ENCODE measurements around the gene SDR9C7. TPM values are rescaled to one million over a fixed set of nuclear protein-coding genes. Genes with fewer than 3 reads are reported as not detected.
"Not testable (repeated sequence)": the region's sequence is repeated elsewhere in the genome, so short reads cannot be mapped to it uniquely, and the experiment has no call there.

SDR9C7 gene
- not detected in 2 replicates for total RNA-seq (2014; rRNA removed; shearing (Covaris generic))

- no peak for DNase-seq (ENCODE audit: low spot score)
Measured at GRCh38 chr12:56933826-56934625, at the start of gene SDR9C7. Gene SDR9C7 (minus strand): TSS chr12:56934408. CDS start chr12:56934261, 147 bp downstream.

- DNase-seq (ENCODE audit: low spot score), result no peak
Measured at GRCh38 chr12:56983386-56983785, 49.2 kb upstream of the SDR9C7 start.

- not testable (repeated sequence) for DNase-seq (ENCODE audit: low spot score)
Measured at GRCh38 chr12:56982578-56983236, 48.5 kb upstream of the SDR9C7 start.

- DNase-seq (ENCODE audit: low spot score), result no peak
Measured at GRCh38 chr12:56980941-56981530, 46.8 kb upstream of the SDR9C7 start.

DNA sequence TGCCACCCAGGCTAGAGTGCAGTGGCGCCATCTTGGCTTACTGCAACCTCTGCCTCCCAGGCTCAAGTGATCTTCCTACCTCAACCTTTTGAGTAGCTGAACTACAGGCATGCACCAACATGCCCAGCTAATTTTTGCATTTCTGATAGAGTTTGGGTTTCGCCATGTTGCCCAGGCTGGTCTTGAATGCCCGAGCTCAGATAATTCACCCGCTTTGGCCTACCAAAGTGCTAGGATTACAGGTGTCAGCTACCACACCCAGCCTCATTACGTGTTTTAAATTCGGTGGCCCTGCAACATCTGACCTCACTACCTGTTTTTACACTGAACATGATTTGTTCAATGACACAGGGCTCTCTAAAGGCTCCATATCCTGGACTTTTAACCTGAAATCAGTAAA is 46.1 kb upstream of the SDR9C7 start:
- DNase-seq (ENCODE audit: low spot score), result no peak

DNA sequence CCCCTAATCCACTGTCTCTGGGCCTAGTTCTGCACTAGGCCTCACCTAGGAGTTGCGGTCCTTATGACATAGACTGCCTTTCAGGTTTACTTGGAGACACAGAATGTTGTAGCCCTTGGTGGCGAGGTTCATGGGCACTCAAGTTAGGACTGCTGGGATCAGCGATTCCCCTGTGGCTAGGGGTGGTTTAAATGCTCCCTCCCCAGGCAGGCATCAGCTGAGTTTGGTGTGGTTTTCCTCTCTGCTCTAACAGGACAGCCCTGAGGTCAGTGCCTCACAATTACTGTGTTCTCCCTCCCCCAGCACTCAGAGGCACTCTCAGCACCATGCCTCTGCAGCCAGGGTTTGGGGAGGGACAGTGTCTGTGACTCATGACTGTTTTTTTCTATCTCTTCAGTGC is 45.4 kb upstream of the SDR9C7 start:
- no peak for DNase-seq (ENCODE audit: low spot score)

GRCh38 chr12:56978397-56979138 is 44.4 kb upstream of the SDR9C7 start:
- no peak for DNase-seq (ENCODE audit: low spot score)

GRCh38 chr12:56977361-56977760 is 43.2 kb upstream of the SDR9C7 start:
- not testable (repeated sequence) for DNase-seq (ENCODE audit: low spot score)

DNA sequence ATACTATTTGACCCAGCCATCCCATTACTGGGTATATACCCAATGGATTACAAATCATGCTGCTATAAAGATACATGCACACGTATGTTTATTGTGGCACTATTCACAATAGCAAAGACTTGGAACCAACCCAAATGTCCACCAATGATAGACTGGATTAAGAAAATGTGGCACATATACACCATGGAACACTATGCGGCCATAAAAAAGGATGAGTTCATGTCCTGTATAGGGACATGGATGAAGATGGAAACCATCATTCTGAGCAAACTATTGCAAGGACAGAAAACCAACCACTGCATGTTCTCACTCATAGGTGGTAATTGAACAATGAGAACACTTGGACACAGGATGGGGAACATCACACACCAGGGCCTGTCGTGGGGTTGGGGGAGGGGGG is 40.0 kb upstream of the SDR9C7 start:
- DNase-seq (ENCODE audit: low spot score), result not testable (repeated sequence)

GRCh38 chr12:56968910-56969309 is 34.7 kb upstream of the SDR9C7 start:
- not testable (repeated sequence) for DNase-seq (ENCODE audit: low spot score)

- peak; percentile 63 for DNase-seq (ENCODE audit: low spot score)
Measured at GRCh38 chr12:56965997-56966642, 31.9 kb upstream of the SDR9C7 start.

- not testable (repeated sequence) for DNase-seq (ENCODE audit: low spot score)
Measured at GRCh38 chr12:56965124-56965523, 30.9 kb upstream of the SDR9C7 start.

DNA sequence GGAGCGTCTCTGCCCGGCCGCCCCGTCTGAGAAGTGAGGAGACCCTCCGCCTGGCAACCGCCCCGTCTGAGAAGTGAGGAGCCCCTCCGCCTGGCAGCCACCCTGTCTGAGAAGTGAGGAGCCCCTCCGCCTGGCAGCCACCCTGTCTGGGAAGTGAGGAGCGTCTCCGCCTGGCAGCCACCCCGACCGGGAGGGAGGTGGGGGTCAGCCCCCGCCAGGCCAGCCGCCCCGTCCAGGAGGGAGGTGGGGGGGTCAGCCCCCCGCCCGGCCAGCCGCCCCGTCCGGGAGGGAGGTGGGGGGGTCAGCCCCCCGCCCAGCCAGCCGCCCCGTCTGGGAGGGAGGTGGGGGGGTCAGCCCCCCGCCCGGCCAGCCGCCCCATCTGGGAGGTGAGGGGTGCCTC is 29.3 kb upstream of the SDR9C7 start:
- not testable (repeated sequence) for DNase-seq (ENCODE audit: low spot score)

- not testable (repeated sequence) for DNase-seq (ENCODE audit: low spot score)
Measured at GRCh38 chr12:56962247-56962646, 28.0 kb upstream of the SDR9C7 start.

DNA sequence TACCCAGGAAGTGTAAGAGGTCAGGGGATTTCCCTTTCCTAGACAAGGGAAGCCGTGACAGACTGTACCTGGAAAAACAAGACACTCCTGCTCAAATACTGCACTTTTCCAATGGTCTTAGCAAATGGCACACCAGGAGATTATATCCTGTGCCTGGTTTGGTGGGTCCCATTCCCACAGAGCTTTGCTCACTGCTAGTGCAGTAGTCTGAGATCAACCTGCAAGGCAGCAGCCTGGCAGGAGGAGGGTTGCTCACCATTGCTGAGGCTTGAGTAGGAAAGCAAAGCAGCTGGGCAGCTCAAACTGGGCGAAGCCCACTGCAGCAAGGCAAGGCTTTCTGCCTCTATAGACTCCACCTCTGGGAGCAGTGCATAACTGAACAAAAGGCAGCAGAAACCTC is 24.2 kb upstream of the SDR9C7 start:
- no peak for DNase-seq (ENCODE audit: low spot score)

- DNase-seq (ENCODE audit: low spot score), result no peak
Measured at GRCh38 chr12:56957229-56958052, 23.2 kb upstream of the SDR9C7 start, which contains the start of gene RDH16. Gene RDH16 (minus strand): TSS chr12:56957608. CDS start chr12:56957462, 146 bp downstream.

GRCh38 chr12:56955631-56956256 is 21.5 kb upstream of the SDR9C7 start:
- no peak for DNase-seq (ENCODE audit: low spot score)

- no peak for DNase-seq (ENCODE audit: low spot score)
Measured at GRCh38 chr12:56954958-56955355, 20.7 kb upstream of the SDR9C7 start.

GRCh38 chr12:56954057-56954957 is 20.1 kb upstream of the SDR9C7 start:
- DNase-seq (ENCODE audit: low spot score), result no peak

Measured in HT-29 (cell line).